Thyroid gland (tissue), 4 donors: ENCODE measurements around the gene PRG3.

ENCODE experiments used
- CTCF ChIP-seq, 6 experiments: fragments of 200-600 bp in 3 of 6; fragments of 450-650 bp in 3 of 6; sonication (generic) in 3 of 6; IDR thresholded peaks; one replicate each; pipeline ENCODE4 v1.5.1; 2016 to 2019; ENCODE audit warnings: antibody characterized with exemption in 6 of 6, mild to moderate bottlenecking in 2 of 6, inconsistent platforms in 1 of 6, moderate library complexity in 1 of 6
- POLR2A ChIP-seq, 2 donors: fragments of 450-650 bp; IDR thresholded peaks; one replicate each; pipeline ENCODE4 v1.6.1; 2017; ENCODE audit warnings: antibody characterized with exemption in 2 of 2, mild to moderate bottlenecking in 2 of 2, moderate library complexity in 1 of 2

- TF ChIP-seq CTCF (IDR thresholded peaks at IDR 0.05) (no peak), POLR2A (IDR thresholded peaks at IDR 0.05) (no peak)
These were observed 19.1 kb upstream of the PRG3 start for GRCh38 chr11:57399972-57400578.
